GM21390 (cell line): ENCODE data around the gene AUTS2.

Experiments
- ATAC-seq: cut with Tn5 transposase; IDR thresholded peaks from one replicate; pipeline ENCODE4 v1.9.1; 2021; ENCODE audit not compliant: unreplicated experiment

AUTS2 gene

GRCh38 chr7:69684369-69685292 lies 86.4 kb downstream of the AUTS2 start:
- peak; percentile 5 for ATAC-seq

GRCh38 chr7:69685293-69685631 lies 87.0 kb downstream of the AUTS2 start:
- peak; percentile 42 for ATAC-seq

- no peak for ATAC-seq
These were observed 88.1 kb downstream of the AUTS2 start for GRCh38 chr7:69686366-69686765.

GRCh38 chr7:69687739-69688433 lies 89.6 kb downstream of the AUTS2 start:
- ATAC-seq = no peak

GRCh38 chr7:69690329-69690728 lies 92.1 kb downstream of the AUTS2 start:
- no peak for ATAC-seq

- no peak for ATAC-seq
These were observed 93.1 kb downstream of the AUTS2 start for GRCh38 chr7:69691327-69691726.

GRCh38 chr7:69691734-69692133 lies 93.5 kb downstream of the AUTS2 start:
- no peak for ATAC-seq

- no peak for ATAC-seq
These were observed 94.3 kb downstream of the AUTS2 start for GRCh38 chr7:69692611-69693010.

GRCh38 chr7:69693042-69693441 lies 94.8 kb downstream of the AUTS2 start:
- no peak for ATAC-seq

- peak; percentile 84 for ATAC-seq
These were observed 97.8 kb downstream of the AUTS2 start for GRCh38 chr7:69696054-69696591.

GRCh38 chr7:69696686-69697685 lies 98.7 kb downstream of the AUTS2 start:
- ATAC-seq = no peak

GRCh38 chr7:69698109-69698825 lies 100.0 kb downstream of the AUTS2 start:
- no peak for ATAC-seq

- no peak for ATAC-seq
These were observed 101.7 kb downstream of the AUTS2 start for GRCh38 chr7:69699931-69700330.

- no peak for ATAC-seq
These were observed 102.1 kb downstream of the AUTS2 start for GRCh38 chr7:69700331-69700730.

GRCh38 chr7:69701288-69701687 lies 103.0 kb downstream of the AUTS2 start:
- ATAC-seq = no peak

GRCh38 chr7:69702357-69702756 lies 104.1 kb downstream of the AUTS2 start:
- no peak for ATAC-seq

GRCh38 chr7:69703099-69703498 lies 104.8 kb downstream of the AUTS2 start:
- ATAC-seq = no peak

GRCh38 chr7:69706070-69706469 lies 107.8 kb downstream of the AUTS2 start:
- ATAC-seq = no peak

- ATAC-seq = no peak
These were observed 110.6 kb downstream of the AUTS2 start for GRCh38 chr7:69708857-69709256.

- no peak for ATAC-seq
These were observed 112.6 kb downstream of the AUTS2 start for GRCh38 chr7:69710768-69711438.
